GM10248 (cell line): ENCODE data around the gene DOP1A.

Source experiments
- CTCF ChIA-PET: fragments of 300-600 bp; sonication (Branson Sonifier 250); formaldehyde crosslinking; extraction: SDS; loops from one replicate; lab custom pipeline; 2021; ENCODE audit warnings: antibody characterized with exemption; lab: Yijun Ruan, JAX
- POLR2A ChIA-PET: fragments of 350-650 bp; sonication (Branson Sonifier 250); formaldehyde crosslinking; extraction: SDS; loops from one replicate; lab custom pipeline; 2020; ENCODE audit warnings: antibody characterized with exemption; lab: Yijun Ruan, JAX
- DNase-seq: peaks from one replicate; pipeline ENCODE4 v3.0.0; 2012; ENCODE audit errors: extremely low spot score
- TF ChIP-seq, protein P1 (sequence below): IDR thresholded peaks from 2 replicates; pipeline ENCODE4 v1.5.1; 2012; ENCODE audit warnings: mild to moderate bottlenecking, low read depth; ENCODE audit errors: extremely low read depth, missing control alignments, control extremely low read depth

DOP1A gene

DNA sequence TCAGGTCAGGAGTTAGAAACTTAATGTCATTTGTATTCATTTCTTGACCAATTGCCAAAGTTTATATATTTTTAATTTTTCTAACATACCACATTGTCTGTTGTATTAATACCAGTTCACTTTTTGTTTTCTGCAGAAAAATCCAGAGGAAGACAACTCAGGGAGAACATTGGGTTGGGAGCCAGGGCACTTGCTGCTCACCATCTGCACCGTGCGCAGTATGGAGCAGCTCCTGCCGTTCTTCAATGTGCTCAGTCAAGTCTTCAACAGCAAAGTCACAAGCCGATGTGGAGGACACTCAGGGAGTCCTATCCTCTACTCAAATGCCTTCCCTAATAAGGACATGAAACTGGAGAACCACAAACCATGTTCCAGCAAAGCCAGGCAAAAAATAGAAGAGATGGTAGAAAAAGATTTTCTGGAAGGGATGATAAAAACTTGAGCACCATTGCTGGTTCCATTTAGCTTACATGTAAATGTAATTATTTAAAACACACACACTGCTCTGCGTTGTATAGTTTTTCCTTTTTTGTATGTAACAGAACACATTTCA is 100.3 kb downstream of the DOP1A start:
- ChIA-PET POLR2A (no interaction called here), CTCF (interaction anchor here (0.7 to 2.4 kb wide), 6 partner anchors 9 to 102 kb away, joined by 3 to 12 read pairs (median 5); partner anchors contain the start of gene UBE3D)
- TF ChIP-seq, protein P1, sequence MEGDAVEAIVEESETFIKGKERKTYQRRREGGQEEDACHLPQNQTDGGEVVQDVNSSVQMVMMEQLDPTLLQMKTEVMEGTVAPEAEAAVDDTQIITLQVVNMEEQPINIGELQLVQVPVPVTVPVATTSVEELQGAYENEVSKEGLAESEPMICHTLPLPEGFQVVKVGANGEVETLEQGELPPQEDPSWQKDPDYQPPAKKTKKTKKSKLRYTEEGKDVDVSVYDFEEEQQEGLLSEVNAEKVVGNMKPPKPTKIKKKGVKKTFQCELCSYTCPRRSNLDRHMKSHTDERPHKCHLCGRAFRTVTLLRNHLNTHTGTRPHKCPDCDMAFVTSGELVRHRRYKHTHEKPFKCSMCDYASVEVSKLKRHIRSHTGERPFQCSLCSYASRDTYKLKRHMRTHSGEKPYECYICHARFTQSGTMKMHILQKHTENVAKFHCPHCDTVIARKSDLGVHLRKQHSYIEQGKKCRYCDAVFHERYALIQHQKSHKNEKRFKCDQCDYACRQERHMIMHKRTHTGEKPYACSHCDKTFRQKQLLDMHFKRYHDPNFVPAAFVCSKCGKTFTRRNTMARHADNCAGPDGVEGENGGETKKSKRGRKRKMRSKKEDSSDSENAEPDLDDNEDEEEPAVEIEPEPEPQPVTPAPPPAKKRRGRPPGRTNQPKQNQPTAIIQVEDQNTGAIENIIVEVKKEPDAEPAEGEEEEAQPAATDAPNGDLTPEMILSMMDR = no peak
- no peak for DNase-seq

DNA sequence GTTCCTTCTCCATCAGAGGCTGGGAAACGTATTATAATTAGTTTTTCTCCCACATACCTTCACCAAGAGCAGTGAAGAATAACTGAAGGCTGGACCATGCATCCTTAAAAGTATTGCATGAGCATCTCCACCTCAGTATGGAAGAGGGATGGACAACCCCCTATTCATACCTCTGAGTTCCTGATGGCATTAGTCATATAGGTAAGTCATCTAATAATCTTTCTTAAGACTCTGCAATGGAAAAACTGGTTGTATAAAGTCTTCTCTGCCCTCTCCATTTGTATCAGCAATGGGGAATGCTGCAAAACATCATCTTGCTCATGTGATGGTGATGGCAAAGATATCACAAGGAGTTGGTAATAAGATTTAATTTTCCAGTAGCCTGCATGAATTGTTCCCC is 101.1 kb downstream of the DOP1A start:
- POLR2A ChIA-PET = no interaction called here
- TF ChIP-seq, protein P1 = no peak
- CTCF ChIA-PET = interaction anchor here (1.3 to 1.4 kb wide), 2 partner anchors 16 to 98 kb away, joined by 3 read pairs; no protein-coding TSS in a partner anchor
- no peak for DNase-seq

DNA sequence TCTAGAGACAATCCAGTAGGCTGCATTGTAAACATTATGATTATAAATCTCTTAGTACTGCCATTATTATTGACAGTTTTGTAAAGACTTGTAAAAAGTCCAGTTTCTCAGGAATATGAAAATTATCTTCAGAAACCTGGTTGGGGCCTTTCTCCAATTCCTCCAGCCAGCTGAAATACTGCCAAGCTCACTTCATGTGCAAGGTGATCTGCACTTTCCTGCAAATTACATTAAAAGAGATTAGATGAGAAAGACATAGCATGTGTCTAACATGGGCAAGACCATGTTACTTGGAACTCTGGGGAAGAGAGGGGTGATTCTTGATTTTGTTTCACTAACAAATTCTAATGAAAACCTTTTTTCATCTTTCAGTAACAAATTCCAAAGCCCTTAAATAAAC is 101.6 kb downstream of the DOP1A start:
- ChIA-PET POLR2A (no interaction called here), CTCF (interaction anchor here (0.7 to 1.4 kb wide), 4 partner anchors 15 to 103 kb away, joined by 3 read pairs; partner anchors contain the start of gene UBE3D)
- DNase-seq = no peak
- TF ChIP-seq, protein P1 = no peak

DNA sequence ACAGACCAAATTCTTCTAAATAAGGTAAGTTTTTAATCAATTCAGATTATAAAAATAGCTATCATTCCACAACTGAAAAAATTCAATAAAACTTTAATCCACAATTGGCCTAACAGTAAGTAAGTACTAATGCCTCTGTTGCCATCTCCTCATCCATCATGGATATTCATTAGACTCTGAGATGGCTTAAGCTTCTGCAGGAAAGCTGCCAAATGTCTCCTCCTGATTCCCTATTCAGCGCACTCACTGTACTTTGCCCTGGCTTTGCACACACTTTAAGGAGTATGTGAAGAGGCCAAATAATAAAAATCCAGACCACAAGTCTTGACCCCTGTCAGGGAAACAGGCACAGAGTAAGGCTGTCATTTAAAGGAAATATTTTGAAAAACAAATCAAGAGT is 102.0 kb downstream of the DOP1A start:
- TF ChIP-seq, protein P1 = no peak
- POLR2A ChIA-PET = no interaction called here

DNA sequence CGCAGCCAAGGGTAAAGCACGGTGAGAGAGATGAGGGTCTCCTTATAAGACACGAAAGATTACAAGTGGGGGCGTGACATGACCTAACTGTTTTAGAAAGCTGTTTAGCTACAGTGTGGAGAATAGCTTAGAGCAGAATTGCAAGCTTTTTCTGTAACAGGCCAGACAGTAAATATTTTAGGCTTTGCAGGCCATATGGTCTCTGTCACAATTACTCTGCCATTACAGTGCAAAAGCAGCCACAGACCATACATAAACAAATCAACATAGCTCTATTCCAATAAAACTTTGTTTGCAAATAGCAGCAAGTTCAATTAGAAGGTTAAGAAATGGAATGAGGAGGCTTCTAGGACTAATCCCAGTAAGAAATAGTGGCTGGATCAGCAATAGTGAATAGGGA is 108.8 kb downstream of the DOP1A start:
- no peak for DNase-seq
- TF ChIP-seq, protein P1 = no peak
- CTCF ChIA-PET = interaction anchor here (1.1 to 1.6 kb wide), 4 partner anchors 9 to 111 kb away, joined by 3 to 6 read pairs (median 4); partner anchors contain the start of gene UBE3D
- POLR2A ChIA-PET = no interaction called here

More for the DNA sequence above, 102.0 kb downstream of the DOP1A start:
- CTCF ChIA-PET = interaction anchor here (0.7 to 1.7 kb wide), 6 partner anchors 15 to 104 kb away, joined by 3 to 4 read pairs (median 3); partner anchors contain the start of genes DOP1A and UBE3D
- DNase-seq = no peak

DNA sequence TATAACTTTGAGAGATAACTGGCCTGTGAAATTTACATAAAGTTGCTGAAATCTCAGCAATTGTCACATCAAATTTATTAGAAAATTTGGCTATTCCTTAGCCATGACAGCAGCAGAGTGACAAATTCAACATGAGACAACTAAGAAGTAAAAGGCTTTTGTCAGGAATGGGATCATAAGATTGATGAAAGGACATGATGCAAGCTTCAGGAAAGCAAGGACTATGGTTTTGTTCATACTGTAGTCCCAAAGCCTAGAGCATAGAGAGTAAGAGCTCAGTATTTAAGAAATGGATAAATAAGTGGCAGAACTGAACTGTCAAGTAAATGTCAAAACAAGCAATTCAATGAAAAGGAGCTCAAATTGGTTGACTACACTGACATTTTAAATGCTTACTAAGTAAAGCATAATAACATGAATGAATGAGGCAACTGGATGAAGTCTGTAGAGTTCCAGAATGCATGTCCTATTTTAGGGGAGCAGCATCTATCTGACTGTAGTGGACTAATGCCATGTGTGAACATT is 113.0 kb downstream of the DOP1A start:
- DNase-seq = no peak
- ChIA-PET POLR2A (no interaction called here), CTCF (no interaction called here)
- TF ChIP-seq, protein P1 = no peak
